Astrocyte of the cerebellum (primary cell): ENCODE results near the gene CTPS1.

ENCODE experiments used
- DNase-seq: peaks from one replicate; pipeline ENCODE4 v3.0.0-alpha.2; 2011; ENCODE audit warnings: low read depth
- H3K4me3 ChIP-seq: 2 replicates; pipeline ENCODE4 v1.5.1; 2011; ENCODE audit warnings: mild to moderate bottlenecking, low read depth, low read length, moderate library complexity
- in situ Hi-C: cut with HindIII; loops from 2 replicates; pipeline ENCODE4 v1.10.0; 2017; ENCODE audit warnings: low sequenced_read_pairs
- TF ChIP-seq, protein P1 (sequence below): IDR thresholded peaks from 2 replicates; pipeline ENCODE4 v1.5.1; 2012; ENCODE audit warnings: low read length, low read depth, moderate library complexity, mild to moderate bottlenecking; ENCODE audit errors: missing control alignments

Gene CTPS1

DNA sequence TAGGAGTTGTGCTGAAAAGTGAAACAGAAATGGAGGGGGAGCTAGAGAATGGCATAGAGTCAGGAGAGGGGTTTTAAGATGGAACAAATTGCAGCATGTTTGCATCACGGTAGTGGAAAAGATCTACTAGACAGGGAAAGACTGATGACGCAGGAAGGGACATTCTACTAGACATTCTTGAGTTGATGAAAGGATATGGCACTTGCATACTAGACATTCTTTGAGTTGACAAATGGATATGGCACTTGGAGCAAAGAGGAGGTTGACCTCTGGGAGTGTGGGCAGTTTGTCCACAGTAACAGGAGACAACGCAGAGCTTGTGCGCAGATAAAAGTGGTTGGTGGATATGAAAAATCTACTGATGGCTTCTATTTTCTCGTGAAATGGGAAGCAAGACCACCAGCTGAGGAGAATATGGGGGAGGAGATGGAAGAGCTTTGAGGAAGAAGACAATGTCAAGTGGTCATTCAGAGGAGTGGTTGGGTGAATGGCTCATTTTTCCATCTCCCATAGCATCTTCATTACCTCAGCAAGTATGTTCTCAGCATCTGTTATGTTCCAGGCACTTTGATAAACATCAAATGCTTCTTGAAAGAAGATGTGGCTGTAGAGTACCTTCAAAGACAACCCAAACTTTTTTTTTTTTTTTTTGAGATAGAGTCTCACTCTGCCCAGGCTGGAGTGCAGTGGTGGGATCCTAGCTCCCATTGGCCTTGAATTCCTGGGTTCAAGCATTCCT is 2.4 kb upstream of the CTPS1 start:
- H3K4me3 ChIP-seq: no peak overlapping the region
- DNase-seq: no peak
- in situ Hi-C loops: no loop called here
- TF ChIP-seq, protein P1, sequence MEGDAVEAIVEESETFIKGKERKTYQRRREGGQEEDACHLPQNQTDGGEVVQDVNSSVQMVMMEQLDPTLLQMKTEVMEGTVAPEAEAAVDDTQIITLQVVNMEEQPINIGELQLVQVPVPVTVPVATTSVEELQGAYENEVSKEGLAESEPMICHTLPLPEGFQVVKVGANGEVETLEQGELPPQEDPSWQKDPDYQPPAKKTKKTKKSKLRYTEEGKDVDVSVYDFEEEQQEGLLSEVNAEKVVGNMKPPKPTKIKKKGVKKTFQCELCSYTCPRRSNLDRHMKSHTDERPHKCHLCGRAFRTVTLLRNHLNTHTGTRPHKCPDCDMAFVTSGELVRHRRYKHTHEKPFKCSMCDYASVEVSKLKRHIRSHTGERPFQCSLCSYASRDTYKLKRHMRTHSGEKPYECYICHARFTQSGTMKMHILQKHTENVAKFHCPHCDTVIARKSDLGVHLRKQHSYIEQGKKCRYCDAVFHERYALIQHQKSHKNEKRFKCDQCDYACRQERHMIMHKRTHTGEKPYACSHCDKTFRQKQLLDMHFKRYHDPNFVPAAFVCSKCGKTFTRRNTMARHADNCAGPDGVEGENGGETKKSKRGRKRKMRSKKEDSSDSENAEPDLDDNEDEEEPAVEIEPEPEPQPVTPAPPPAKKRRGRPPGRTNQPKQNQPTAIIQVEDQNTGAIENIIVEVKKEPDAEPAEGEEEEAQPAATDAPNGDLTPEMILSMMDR: no peak

DNA sequence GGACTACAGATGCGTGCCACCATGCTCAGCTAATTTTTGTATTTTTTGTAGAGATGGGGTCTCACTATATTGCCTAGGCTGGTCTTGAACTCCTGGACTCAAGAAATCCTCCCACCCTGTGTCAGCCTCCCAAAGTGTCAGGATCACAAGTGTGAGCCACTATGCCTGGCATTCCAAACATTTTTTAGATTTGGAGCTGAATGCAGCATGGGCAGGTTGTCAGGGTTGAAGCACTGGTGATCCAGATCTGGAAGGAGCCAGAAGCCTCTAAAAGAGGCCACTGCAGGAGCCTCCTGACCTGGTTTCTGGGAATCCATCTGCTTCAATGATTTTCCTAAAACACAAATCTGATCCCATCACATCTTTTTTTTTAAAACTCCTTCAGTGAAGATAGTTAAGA is 1.8 kb upstream of the CTPS1 start:
- in situ Hi-C loops: no loop called here
- TF ChIP-seq, protein P1: no peak
- no peak for DNase-seq

DNA sequence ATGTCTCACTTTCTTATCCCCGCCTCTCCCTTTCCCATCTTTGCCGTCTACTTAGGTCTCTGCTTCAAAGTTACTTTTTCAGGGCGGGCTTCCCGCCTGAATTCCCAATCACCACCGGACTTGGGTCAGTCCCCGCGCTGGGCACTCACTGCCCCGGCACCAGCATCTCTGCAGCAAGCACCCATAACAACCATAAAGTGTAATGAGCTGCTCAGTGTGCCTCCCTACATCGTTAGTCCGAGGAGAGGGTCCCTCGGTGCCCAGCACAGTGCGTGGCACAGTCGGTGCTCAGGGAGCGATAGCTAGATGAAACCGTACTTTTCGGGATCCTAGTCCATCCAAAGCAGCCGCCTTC is 633 bp upstream of the CTPS1 start:
- in situ Hi-C loops: no loop called here
- TF ChIP-seq, protein P1: no peak
- no peak for DNase-seq
- H3K4me3 ChIP-seq: peak overlapping the region; percentile 64

More for the DNA sequence above, 1.8 kb upstream of the CTPS1 start:
- H3K4me3 ChIP-seq: no peak overlapping the region

DNA sequence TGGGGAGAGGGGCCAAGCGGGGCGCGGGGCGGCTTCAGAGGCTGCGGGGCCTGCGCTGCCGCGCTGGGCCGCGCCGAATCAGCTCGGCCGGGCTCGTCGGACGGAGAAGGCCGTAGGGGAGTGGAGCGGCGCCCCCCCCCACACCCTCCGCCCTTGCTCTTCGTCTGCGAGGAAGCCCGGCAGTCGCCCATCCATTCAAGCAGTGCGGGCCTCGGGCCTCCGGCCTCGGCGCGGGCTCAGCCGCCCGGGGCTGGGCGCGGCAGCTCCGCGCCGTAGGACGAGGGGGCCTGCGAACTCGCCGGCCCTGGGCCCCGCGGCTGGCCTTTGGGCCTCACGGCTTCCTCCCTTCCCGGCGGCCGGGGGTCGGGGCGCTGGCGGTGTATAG is 564 bp downstream of the CTPS1 start:
- in situ Hi-C loops: no loop called here
- no peak for DNase-seq
- TF ChIP-seq, protein P1: no peak
- peak overlapping the region; percentile 64 for H3K4me3 ChIP-seq

DNA sequence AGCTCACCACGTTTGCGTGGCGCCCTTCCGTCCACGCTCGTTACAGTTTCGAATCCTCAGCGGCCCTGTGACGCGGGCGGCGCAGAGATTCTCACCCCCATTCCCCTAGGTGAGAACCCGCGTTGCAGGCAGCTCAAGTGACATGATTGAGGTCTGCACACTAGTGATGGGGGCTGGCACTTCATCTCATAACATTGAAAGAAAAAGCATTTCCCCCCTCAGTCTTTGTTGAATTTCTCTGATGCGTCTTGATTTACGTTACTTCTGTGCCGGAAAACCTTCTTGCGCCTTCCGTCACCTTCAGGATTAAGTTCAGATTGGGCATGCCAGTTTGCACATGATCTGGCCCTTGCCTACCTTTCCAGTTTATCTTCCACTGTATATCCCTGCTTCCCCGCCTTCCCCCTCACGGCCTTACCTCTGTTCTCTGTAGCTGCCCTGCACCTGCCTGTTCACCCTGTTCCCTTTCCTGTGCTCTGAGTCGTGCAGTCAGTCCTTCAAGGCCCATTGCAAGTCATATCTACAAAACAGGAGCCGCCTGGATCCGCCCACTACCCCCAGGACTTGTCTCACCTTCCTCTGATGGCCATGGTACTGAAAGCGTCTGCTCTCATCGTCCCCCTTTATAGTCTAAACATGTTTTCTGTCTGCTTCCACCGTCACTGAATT is 1.1 kb downstream of the CTPS1 start:
- TF ChIP-seq, protein P1: no peak
- no peak for DNase-seq
- peak overlapping the region; percentile 64 for H3K4me3 ChIP-seq
- in situ Hi-C loops: no loop called here

DNA sequence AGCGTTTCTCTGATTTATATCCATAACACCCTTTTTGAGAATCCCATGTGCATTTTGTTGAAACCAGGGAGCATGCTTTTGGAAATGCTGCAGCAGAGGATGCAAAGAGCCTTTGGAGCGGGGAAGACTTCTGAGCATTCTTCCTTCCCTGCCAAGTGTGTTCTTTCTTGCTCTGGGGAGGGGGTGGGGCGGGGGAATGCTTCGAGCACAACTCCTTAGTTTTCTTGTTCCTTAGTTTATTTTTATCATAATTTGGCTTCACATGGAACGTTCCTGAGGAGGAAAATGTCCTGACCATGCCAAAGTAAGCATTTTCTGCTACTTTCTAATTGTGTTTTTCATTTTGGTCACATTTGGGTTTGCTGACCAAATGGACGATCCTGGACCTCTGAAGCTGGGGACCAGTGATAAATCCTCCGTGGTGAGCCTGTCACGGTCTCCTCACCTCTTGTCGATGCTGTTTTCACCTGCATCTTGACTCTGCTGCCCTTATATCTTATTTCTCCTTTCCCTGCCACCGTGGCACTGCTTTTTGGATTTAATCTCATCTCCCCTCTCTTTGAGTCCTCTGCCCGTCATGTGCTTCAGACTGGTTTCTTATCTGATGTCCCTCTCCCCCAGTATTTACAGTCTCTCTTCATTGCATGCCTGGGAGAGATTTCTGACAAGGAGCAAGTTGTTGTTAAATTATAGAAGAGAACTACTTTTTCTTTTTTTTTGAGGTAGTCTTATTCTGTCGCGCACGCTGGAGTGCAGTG is 2.4 kb downstream of the CTPS1 start:
- DNase-seq: no peak
- TF ChIP-seq, protein P1: no peak
- in situ Hi-C loops: no loop called here
- peak overlapping the region; percentile 64 for H3K4me3 ChIP-seq
